ENCODE data around the gene TMEM212.

TMEM212 gene

GRCh38 chr3:171824824-171825221 lies 18.3 kb upstream of the TMEM212 start:
- Mint-ChIP-seq H3K27ac (no peak overlapping the region), H3K36me3 (no peaks in the 10 kb centered on the region), H3K27me3 (peaks cover 6% of the 10 kb centered on the region), H3K4me1 (peaks cover 10% of the 10 kb centered on the region), H3K9me3 (no peaks in the 10 kb centered on the region), H3K4me3 (no peak overlapping the region)

GRCh38 chr3:171825222-171825828 lies 17.8 kb upstream of the TMEM212 start:
- H3K36me3 Mint-ChIP-seq = no peaks in the 10 kb centered on the region
- peak overlapping the region; percentile 20 for H3K27ac Mint-ChIP-seq
- H3K9me3 Mint-ChIP-seq = no peaks in the 10 kb centered on the region
- H3K4me3 Mint-ChIP-seq = no peak overlapping the region
- H3K4me1 Mint-ChIP-seq = peaks cover 10% of the 10 kb centered on the region
- H3K27me3 Mint-ChIP-seq = peaks cover 6% of the 10 kb centered on the region

- Mint-ChIP-seq H3K27me3 (peaks cover 6% of the 10 kb centered on the region), H3K9me3 (no peaks in the 10 kb centered on the region), H3K36me3 (no peaks in the 10 kb centered on the region), H3K4me1 (peaks cover 10% of the 10 kb centered on the region), H3K4me3 (no peak overlapping the region), H3K27ac (no peak overlapping the region)
Observed at GRCh38 chr3:171827385-171827784, 15.8 kb upstream of the TMEM212 start.

GRCh38 chr3:171827836-171828458 lies 15.2 kb upstream of the TMEM212 start:
- H3K4me3 Mint-ChIP-seq = no peak overlapping the region
- H3K27me3 Mint-ChIP-seq = peaks cover 6% of the 10 kb centered on the region
- H3K27ac Mint-ChIP-seq = peak overlapping the region; percentile 5
- peaks cover 10% of the 10 kb centered on the region for H3K4me1 Mint-ChIP-seq
- no peaks in the 10 kb centered on the region for H3K9me3 Mint-ChIP-seq
- no peaks in the 10 kb centered on the region for H3K36me3 Mint-ChIP-seq

- Mint-ChIP-seq H3K4me1 (peaks cover 10% of the 10 kb centered on the region), H3K36me3 (no peaks in the 10 kb centered on the region), H3K4me3 (no peak overlapping the region), H3K27ac (no peak overlapping the region), H3K27me3 (peaks cover 6% of the 10 kb centered on the region), H3K9me3 (no peaks in the 10 kb centered on the region)
Observed at GRCh38 chr3:171828902-171829770, 14.0 kb upstream of the TMEM212 start.

- Mint-ChIP-seq H3K27ac (no peak overlapping the region), H3K9me3 (no peaks in the 10 kb centered on the region), H3K4me1 (peaks cover 10% of the 10 kb centered on the region), H3K4me3 (no peak overlapping the region), H3K27me3 (peaks cover 6% of the 10 kb centered on the region), H3K36me3 (no peaks in the 10 kb centered on the region)
Observed at GRCh38 chr3:171829841-171830517, 13.2 kb upstream of the TMEM212 start.

- peaks cover 10% of the 10 kb centered on the region for H3K4me1 Mint-ChIP-seq
- no peak overlapping the region for H3K27ac Mint-ChIP-seq
- H3K4me3 Mint-ChIP-seq = no peak overlapping the region
- no peaks in the 10 kb centered on the region for H3K36me3 Mint-ChIP-seq
- H3K9me3 Mint-ChIP-seq = no peaks in the 10 kb centered on the region
- peaks cover 6% of the 10 kb centered on the region for H3K27me3 Mint-ChIP-seq
Observed at GRCh38 chr3:171830518-171830875, 12.7 kb upstream of the TMEM212 start.

GRCh38 chr3:171831936-171832335 lies 11.2 kb upstream of the TMEM212 start:
- H3K36me3 Mint-ChIP-seq = no peaks in the 10 kb centered on the region
- H3K27ac Mint-ChIP-seq = no peak overlapping the region
- no peak overlapping the region for H3K4me3 Mint-ChIP-seq
- H3K4me1 Mint-ChIP-seq = peaks cover 10% of the 10 kb centered on the region
- H3K9me3 Mint-ChIP-seq = no peaks in the 10 kb centered on the region
- H3K27me3 Mint-ChIP-seq = peaks cover 9% of the 10 kb centered on the region

- no peak overlapping the region for H3K27ac Mint-ChIP-seq
Observed at GRCh38 chr3:171832989-171833388, 10.2 kb upstream of the TMEM212 start.

GRCh38 chr3:171833789-171834460 lies 9.2 kb upstream of the TMEM212 start:
- no peaks in the 10 kb centered on the region for H3K36me3 Mint-ChIP-seq
- H3K9me3 Mint-ChIP-seq = no peaks in the 10 kb centered on the region
- no peak overlapping the region for H3K27ac Mint-ChIP-seq
- H3K4me1 Mint-ChIP-seq = no peaks in the 10 kb centered on the region
- peaks cover 5% of the 10 kb centered on the region for H3K27me3 Mint-ChIP-seq
- no peak overlapping the region for H3K4me3 Mint-ChIP-seq

More at GRCh38 chr3:171832989-171833388, 10.2 kb upstream of the TMEM212 start:
- H3K4me1 Mint-ChIP-seq = peaks cover 2% of the 10 kb centered on the region
- no peak overlapping the region for H3K4me3 Mint-ChIP-seq
- H3K27me3 Mint-ChIP-seq = peaks cover 4% of the 10 kb centered on the region
- no peaks in the 10 kb centered on the region for H3K36me3 Mint-ChIP-seq
- no peaks in the 10 kb centered on the region for H3K9me3 Mint-ChIP-seq

GRCh38 chr3:171834461-171834801 lies 8.7 kb upstream of the TMEM212 start:
- no peaks in the 10 kb centered on the region for H3K9me3 Mint-ChIP-seq
- no peaks in the 10 kb centered on the region for H3K4me1 Mint-ChIP-seq
- peaks cover 5% of the 10 kb centered on the region for H3K27me3 Mint-ChIP-seq
- no peak overlapping the region for H3K27ac Mint-ChIP-seq
- H3K36me3 Mint-ChIP-seq = no peaks in the 10 kb centered on the region
- H3K4me3 Mint-ChIP-seq = no peak overlapping the region

GRCh38 chr3:171835116-171835515 lies 8.0 kb upstream of the TMEM212 start:
- no peaks in the 10 kb centered on the region for H3K4me1 Mint-ChIP-seq
- no peak overlapping the region for H3K4me3 Mint-ChIP-seq
- no peaks in the 10 kb centered on the region for H3K9me3 Mint-ChIP-seq
- no peak overlapping the region for H3K27ac Mint-ChIP-seq
- peaks cover 7% of the 10 kb centered on the region for H3K27me3 Mint-ChIP-seq
- H3K36me3 Mint-ChIP-seq = no peaks in the 10 kb centered on the region

- no peaks in the 10 kb centered on the region for H3K9me3 Mint-ChIP-seq
- no peaks in the 10 kb centered on the region for H3K4me1 Mint-ChIP-seq
- H3K36me3 Mint-ChIP-seq = no peaks in the 10 kb centered on the region
- H3K27me3 Mint-ChIP-seq = peaks cover 7% of the 10 kb centered on the region
- no peak overlapping the region for H3K27ac Mint-ChIP-seq
- no peak overlapping the region for H3K4me3 Mint-ChIP-seq
Observed at GRCh38 chr3:171835613-171836012, 7.5 kb upstream of the TMEM212 start.

- Mint-ChIP-seq H3K27me3 (peaks cover 7% of the 10 kb centered on the region), H3K27ac (no peak overlapping the region), H3K36me3 (no peaks in the 10 kb centered on the region), H3K4me1 (no peaks in the 10 kb centered on the region), H3K4me3 (no peak overlapping the region), H3K9me3 (no peaks in the 10 kb centered on the region)
Observed at GRCh38 chr3:171836855-171837254, 6.3 kb upstream of the TMEM212 start.

GRCh38 chr3:171837698-171838097 lies 5.5 kb upstream of the TMEM212 start:
- Mint-ChIP-seq H3K27me3 (peaks cover 7% of the 10 kb centered on the region), H3K4me3 (no peak overlapping the region), H3K27ac (no peak overlapping the region), H3K36me3 (no peaks in the 10 kb centered on the region), H3K9me3 (no peaks in the 10 kb centered on the region), H3K4me1 (no peaks in the 10 kb centered on the region)
